ENCODE measurements around the gene CPNE5.

GRCh38 chr6:36722365-36722764 is 116.9 kb downstream of the CPNE5 start:
- TF ChIP-seq CTCF (IDR thresholded peaks at IDR 0.05) (no peak), POLR2A (IDR thresholded peaks at IDR 0.05) (no peak), POLR2AphosphoS5 (IDR thresholded peaks at IDR 0.05; ENCODE audit: insufficient read depth in 1 of 2, low read depth in 1 of 2) (no peak)

Measured in vagina (tissue), 2 donors.